Thyroid gland (tissue), 4 donors: ENCODE results near the gene TBC1D2. TPM values are rescaled to one million over a fixed set of nuclear protein-coding genes. Genes with fewer than 3 reads are reported as not detected.
"Not testable (repeated sequence)": the region's sequence is repeated elsewhere in the genome, so short reads cannot be mapped to it uniquely, and the experiment has no call there.

Experiments
- DNase-seq, 2 donors: peaks; one replicate each; pipeline ENCODE4 v3.0.0-alpha.2; 2019
- H3K27ac ChIP-seq, 3 donors: fragments of 200-600 bp; sonication (generic); 1 replicate in 2 of 3; 2 replicates in 1 of 3; pipeline ENCODE4 v1.5.1; 2016 to 2019; ENCODE audit warnings: mild to moderate bottlenecking in 1 of 3, moderate library complexity in 1 of 3
- H3K27me3 ChIP-seq: fragments of 200-600 bp; sonication (generic); one replicate; pipeline ENCODE4 v1.5.1; 2019
- H3K36me3 ChIP-seq, 2 donors: fragments of 200-600 bp; sonication (generic); one replicate each; pipeline ENCODE4 v1.5.1; 2016 to 2019
- H3K4me1 ChIP-seq, 2 donors: fragments of 200-600 bp; sonication (generic); one replicate each; pipeline ENCODE4 v1.5.1; 2017 to 2019
- H3K4me3 ChIP-seq, 3 donors: fragments of 200-600 bp; sonication (generic); replicated peaks in 1 of 3; 1 replicate in 2 of 3; 2 replicates in 1 of 3; pipeline ENCODE4 v1.5.1; 2016; ENCODE audit warnings: mild to moderate bottlenecking in 1 of 3
- H3K9me3 ChIP-seq: fragments of 200-600 bp; sonication (generic); one replicate; pipeline ENCODE4 v1.5.1; 2017
- CTCF ChIP-seq, 6 experiments: fragments of 200-600 bp in 3 of 6; fragments of 450-650 bp in 3 of 6; sonication (generic) in 3 of 6; IDR thresholded peaks; one replicate each; pipeline ENCODE4 v1.5.1; 2016 to 2019; ENCODE audit warnings: antibody characterized with exemption in 6 of 6, mild to moderate bottlenecking in 2 of 6, inconsistent platforms in 1 of 6, moderate library complexity in 1 of 6
- POLR2A ChIP-seq, 2 donors: fragments of 450-650 bp; IDR thresholded peaks; one replicate each; pipeline ENCODE4 v1.6.1; 2017; ENCODE audit warnings: antibody characterized with exemption in 2 of 2, mild to moderate bottlenecking in 2 of 2, moderate library complexity in 1 of 2
- WGBS, 2 donors: methylation state at CpG; one replicate each; pipeline ENCODE4 v1.1.5; 2017; 5-methylcytosine and 5-hydroxymethylcytosine counted together
- intact Hi-C: fragments of 100-400 bp; cut with DNase I; formaldehyde crosslinking; loops from one replicate; pipeline ENCODE4 v1.15.1; 2023
- total RNA-seq, 4 donors: library from RNA; depleted of rRNA; stranded (reverse); fragments of >200 nt; gene quantifications; one replicate each; pipeline ENCODE4 v1.2.3, GENCODE V29; 2016

TBC1D2 gene
- total RNA-seq, 4 donors from 2014 or later, result 12.9 to 20.9 (median 18.3) TPM

- no peak overlapping the region for H3K4me3 ChIP-seq
- H3K4me1 ChIP-seq, result no peaks in the 10 kb centered on the region
- no peak for TF ChIP-seq POLR2A (IDR thresholded peaks at IDR 0.05)
- TF ChIP-seq CTCF (IDR thresholded peaks at IDR 0.05), result no peak
- intact Hi-C loops, result no loop called here
- H3K36me3 ChIP-seq, result no peaks in the 10 kb centered on the region
- no peak overlapping the region for H3K27ac ChIP-seq
- H3K27me3 ChIP-seq, result no peaks in the 10 kb centered on the region
- 73 to 78% methylated on average over 8 to 12 of the region's 12 CpGs for WGBS, 2 donors
- no peaks in the 10 kb centered on the region for H3K9me3 ChIP-seq
- no peak for DNase-seq
These were observed 34.3 kb upstream of the TBC1D2 start for GRCh38 chr9:98289614-98290201.

GRCh38 chr9:98288881-98289280 is 33.4 kb upstream of the TBC1D2 start:
- 67 to 73% methylated on average over 5 of the region's 5 CpGs for WGBS, 2 donors
- no peaks in the 10 kb centered on the region for H3K4me1 ChIP-seq
- no peaks in the 10 kb centered on the region for H3K9me3 ChIP-seq
- TF ChIP-seq CTCF (IDR thresholded peaks at IDR 0.05) (no peak), POLR2A (IDR thresholded peaks at IDR 0.05) (no peak)
- intact Hi-C loops, result no loop called here
- H3K27me3 ChIP-seq, result no peaks in the 10 kb centered on the region
- H3K4me3 ChIP-seq, result no peak overlapping the region
- DNase-seq, result no peak
- no peak overlapping the region for H3K27ac ChIP-seq
- no peaks in the 10 kb centered on the region for H3K36me3 ChIP-seq

GRCh38 chr9:98287384-98287783 is 31.9 kb upstream of the TBC1D2 start:
- no peaks in the 10 kb centered on the region for H3K4me1 ChIP-seq
- H3K36me3 ChIP-seq, result no peaks in the 10 kb centered on the region
- no peak overlapping the region for H3K27ac ChIP-seq
- WGBS, 2 donors, result 92% methylated on average over 4 of the region's 4 CpGs
- H3K27me3 ChIP-seq, result no peaks in the 10 kb centered on the region
- H3K9me3 ChIP-seq, result no peaks in the 10 kb centered on the region
- intact Hi-C loops, result no loop called here
- TF ChIP-seq POLR2A (IDR thresholded peaks at IDR 0.05), result no peak
- TF ChIP-seq CTCF (IDR thresholded peaks at IDR 0.05), result no peak
- H3K4me3 ChIP-seq, result no peak overlapping the region
- no peak for DNase-seq

- Histone ChIP-seq H3K36me3 (no peaks in the 10 kb centered on the region), H3K4me1 (no peaks in the 10 kb centered on the region), H3K27ac (no peak overlapping the region), H3K27me3 (no peaks in the 10 kb centered on the region), H3K4me3 (no peak overlapping the region), H3K9me3 (no peaks in the 10 kb centered on the region)
- TF ChIP-seq CTCF (IDR thresholded peaks at IDR 0.05) (no peak), POLR2A (IDR thresholded peaks at IDR 0.05) (no peak)
- intact Hi-C loops, result no loop called here
- 69 to 77% methylated on average over 4 of the region's 4 CpGs for WGBS, 2 donors
- DNase-seq, result no peak
These were observed 30.0 kb upstream of the TBC1D2 start for GRCh38 chr9:98285446-98285845.

GRCh38 chr9:98284754-98285153 is 29.3 kb upstream of the TBC1D2 start:
- H3K4me3 ChIP-seq, result no peak overlapping the region
- intact Hi-C loops, result no loop called here
- WGBS, 2 donors, result 69 to 72% methylated on average over 3 of the region's 3 CpGs
- H3K36me3 ChIP-seq, result no peaks in the 10 kb centered on the region
- no peak for TF ChIP-seq POLR2A (IDR thresholded peaks at IDR 0.05)
- TF ChIP-seq CTCF (IDR thresholded peaks at IDR 0.05), result no peak
- H3K27me3 ChIP-seq, result no peaks in the 10 kb centered on the region
- no peaks in the 10 kb centered on the region for H3K4me1 ChIP-seq
- no peak overlapping the region for H3K27ac ChIP-seq
- H3K9me3 ChIP-seq, result no peaks in the 10 kb centered on the region
- no peak for DNase-seq

GRCh38 chr9:98283143-98283542 is 27.7 kb upstream of the TBC1D2 start:
- H3K36me3 ChIP-seq, H3K4me1 ChIP-seq, intact Hi-C loops, H3K27ac ChIP-seq, H3K4me3 ChIP-seq, H3K9me3 ChIP-seq, H3K27me3 ChIP-seq, DNase-seq: not testable (repeated sequence)
- 75 to 83% methylated on average over 7 of the region's 7 CpGs for WGBS, 2 donors
